Left colon (tissue), 2 donors: ENCODE results near the gene BMP8A. TPM values are rescaled to one million over a fixed set of nuclear protein-coding genes. Genes with fewer than 3 reads are reported as not detected.
A peak's percentile ranks its signal among the peaks of the same experiment; 100 is the strongest.
"Not testable (repeated sequence)": the region's sequence is repeated elsewhere in the genome, so short reads cannot be mapped to it uniquely, and the experiment has no call there.

Experiments
- ATAC-seq: fragments of 200-7000 bp; cut with Tn5 transposase; one replicate; pipeline ENCODE4 v1.9.1; 2020; ENCODE audit warnings: mild to moderate bottlenecking, moderate library complexity
- DNase-seq, 2 donors: peaks; one replicate each; pipeline ENCODE4 v3.0.0-alpha.2; 2020
- intact Hi-C, 2 donors: fragments of 100-400 bp; cut with DNase I in 1 of 2; cut with micrococcal nuclease in 1 of 2; formaldehyde crosslinking; loops; one replicate each; pipeline versions ENCODE4 v1.11.2 to v1.14.0; 2022; cut with DNase I, micrococcal nuclease
- total RNA-seq, 2 donors: library from RNA; stranded (reverse); fragmentation: NEBNext Ultra II Directional; extraction: Animal tissue kit (Norgen Biotek cat#: 25700); gene quantifications; one replicate each; pipeline ENCODE4 v1.2.1, GENCODE V29; 2021
- donor health status: DM: no; HTN: no; CAD: no.
- donor health status: DM: yes; HTN: yes; CAD: no.

Gene BMP8A
- total RNA-seq, 2 donors from 2014 or later: 4.4 to 6.8 TPM

GRCh38 chr1:39522221-39522620 lies 30.8 kb downstream of the BMP8A start:
- intact Hi-C loops, ATAC-seq, DNase-seq: not testable (repeated sequence)

DNA sequence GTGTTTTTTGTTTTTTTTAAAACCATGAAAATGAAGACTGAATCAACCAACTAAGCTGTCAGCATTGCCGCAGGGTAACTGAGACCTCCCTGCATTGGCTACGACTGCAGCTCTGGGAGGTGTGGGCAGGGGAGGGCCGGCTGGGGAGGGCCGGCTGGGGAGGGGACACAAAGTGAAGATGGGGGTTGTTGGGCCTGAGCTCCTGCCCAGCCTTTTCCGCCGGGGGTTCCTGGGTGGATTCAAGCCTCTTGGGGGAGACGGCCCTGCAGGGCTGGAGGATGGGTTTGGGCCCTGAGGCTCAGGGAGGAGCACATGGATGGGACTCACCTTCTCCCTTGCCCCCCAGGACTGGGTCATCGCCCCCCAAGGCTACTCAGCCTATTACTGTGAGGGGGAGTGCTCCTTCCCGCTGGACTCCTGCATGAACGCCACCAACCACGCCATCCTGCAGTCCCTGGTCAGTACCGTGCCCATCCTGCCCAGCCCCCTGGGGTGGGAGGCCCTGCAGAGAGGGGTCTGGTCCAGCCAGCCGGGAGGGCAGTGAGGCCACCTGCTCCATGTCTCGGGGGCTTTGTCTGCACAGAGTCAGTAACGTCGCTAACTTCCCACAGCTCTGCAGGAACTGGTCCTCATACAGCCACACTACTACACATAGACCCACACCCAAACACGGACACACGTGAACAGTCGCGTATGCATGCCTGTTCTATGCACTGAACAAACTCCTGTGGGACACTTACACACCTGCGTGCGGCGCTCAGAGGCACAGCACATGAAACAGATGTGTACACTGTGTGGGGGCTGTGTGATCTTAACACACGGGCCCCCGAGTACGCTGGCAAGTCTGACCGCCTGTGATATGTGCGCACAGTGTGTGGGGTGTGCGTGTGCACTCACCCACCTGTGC lies 31.5 kb downstream of the BMP8A start:
- ATAC-seq (no peak), DNase-seq (no peak)
- intact Hi-C loops: no loop called here

- DNase-seq: no peak
- intact Hi-C loops: no loop called here
- no peak for ATAC-seq
Observed at GRCh38 chr1:39524171-39524570, 32.7 kb downstream of the BMP8A start.

DNA sequence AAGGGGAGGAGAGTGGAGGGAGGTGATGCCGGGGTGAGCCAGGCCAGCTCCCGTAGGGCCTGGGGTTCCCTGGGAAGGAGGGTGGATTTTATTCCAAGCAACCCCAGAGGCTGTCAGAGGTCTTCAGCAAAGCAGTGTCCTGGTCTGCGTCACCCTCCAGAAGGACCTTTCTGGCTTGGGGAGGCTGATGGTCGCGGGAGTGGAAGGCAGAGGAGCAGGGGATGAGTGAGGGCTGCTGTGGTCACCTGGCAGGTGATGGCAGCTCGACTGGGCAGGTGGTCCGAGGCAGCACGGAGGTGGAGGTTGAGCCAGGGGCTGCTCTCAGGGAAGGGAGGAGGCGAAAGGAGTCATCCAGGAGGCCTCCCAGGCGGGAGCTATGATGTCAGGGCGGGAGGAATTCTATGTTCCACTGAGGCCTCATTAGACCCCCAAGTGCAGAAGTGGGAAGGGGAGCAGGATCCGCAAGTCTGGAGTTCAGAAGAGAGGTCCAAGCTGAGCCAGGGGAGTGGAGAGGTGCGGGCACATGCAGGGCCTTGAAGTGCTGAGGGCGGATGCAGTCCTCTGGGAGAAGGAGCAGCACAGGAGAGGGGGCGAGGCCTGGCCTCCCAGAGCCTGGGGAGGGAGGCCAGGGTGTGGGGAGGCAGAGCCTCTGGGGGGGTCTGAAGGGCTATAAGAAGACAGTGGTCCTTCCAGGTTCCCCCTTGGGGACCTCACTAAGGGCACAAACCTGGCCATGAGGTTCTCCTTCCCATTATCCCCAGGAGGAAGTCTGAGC lies 33.3 kb downstream of the BMP8A start:
- intact Hi-C loops: no loop called here
- DNase-seq (no peak), ATAC-seq (no peak)

GRCh38 chr1:39525366-39526165 lies 34.1 kb downstream of the BMP8A start:
- intact Hi-C loops: no loop called here
- ATAC-seq: no peak
- DNase-seq: peak in 1 of 2 donors; percentile 49

DNA sequence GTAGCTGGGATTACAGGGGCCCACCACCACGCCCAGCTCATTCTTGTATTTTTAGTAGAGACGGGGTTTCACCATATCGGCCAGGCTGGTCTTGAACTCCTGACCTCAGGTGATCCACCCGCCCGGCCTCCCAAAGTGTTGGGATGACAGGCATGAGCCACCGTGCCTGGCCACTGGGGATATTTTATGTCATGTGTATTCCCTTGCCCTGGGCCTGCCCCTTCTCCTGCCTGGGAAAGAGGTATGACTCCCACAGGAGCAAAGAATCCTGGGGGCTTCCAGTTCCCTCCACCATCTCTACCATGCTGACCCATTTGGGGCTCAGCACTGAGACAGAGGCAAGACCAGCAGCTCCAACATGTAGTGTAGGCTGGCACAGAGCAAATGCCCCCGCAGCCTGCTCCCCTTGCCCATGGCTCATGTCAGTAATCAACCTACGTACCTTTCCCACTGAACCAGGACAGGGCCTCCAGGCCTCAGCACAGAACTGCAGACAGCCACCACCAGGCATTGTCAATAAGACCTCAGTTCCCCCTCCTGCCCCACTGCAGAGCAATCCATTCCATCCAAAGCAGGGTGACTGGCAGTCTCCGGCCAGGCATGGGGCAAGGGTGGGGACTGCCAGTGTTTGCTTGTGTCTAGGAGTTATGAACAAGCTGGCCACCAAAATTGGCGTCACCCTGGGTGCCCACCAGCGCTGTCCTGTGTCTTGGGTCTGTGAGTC lies 35.2 kb downstream of the BMP8A start:
- ATAC-seq: peak; percentile 56
- intact Hi-C loops: no loop called here
- DNase-seq: no peak

DNA sequence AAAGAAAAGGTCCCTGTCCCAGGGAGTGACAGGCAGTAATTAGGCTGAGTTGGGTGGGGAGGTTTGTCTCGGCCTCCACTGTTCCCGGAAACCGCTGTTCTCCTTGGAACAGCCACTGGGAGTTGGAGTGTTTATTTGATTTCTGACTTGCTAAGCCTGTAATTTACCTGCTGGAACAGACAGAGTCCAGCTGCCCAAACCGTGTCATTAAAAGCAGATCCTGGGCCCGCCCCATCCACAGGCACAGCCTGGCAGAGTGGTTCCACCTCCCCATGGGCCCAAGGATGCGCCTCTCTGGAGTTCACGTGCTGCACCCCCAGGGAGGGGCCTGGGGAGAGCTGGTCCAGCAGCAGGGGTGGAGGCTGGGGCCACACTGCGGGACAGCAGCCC lies 35.7 kb downstream of the BMP8A start:
- DNase-seq (peak; percentile 76 to 82), ATAC-seq (peak; percentile 94)
- intact Hi-C loops: not testable (repeated sequence)

DNA sequence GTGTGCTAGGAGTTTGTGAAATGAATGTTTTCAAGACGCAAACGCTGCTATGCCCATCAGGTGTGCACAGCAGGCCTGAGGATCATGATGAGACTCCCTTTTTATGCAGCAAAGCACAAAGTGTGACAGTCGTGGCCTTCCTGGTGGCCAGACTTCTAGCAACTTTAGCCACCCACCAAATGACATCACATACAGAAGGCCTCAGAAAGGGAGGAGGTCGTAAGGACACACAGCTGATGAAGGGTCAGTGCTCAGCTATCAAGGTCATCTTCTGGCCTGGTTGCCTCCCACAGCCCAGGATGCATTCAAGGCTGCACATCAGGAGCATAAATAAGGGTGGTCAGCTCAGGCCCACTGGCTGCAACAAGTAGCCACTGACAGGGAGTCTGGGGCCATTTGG lies 36.6 kb downstream of the BMP8A start:
- intact Hi-C loops: no loop called here
- ATAC-seq: no peak
- no peak for DNase-seq

GRCh38 chr1:39529901-39530535 lies 38.6 kb downstream of the BMP8A start:
- DNase-seq (no peak), ATAC-seq (no peak)
- intact Hi-C loops: no loop called here

- no peak for ATAC-seq
- DNase-seq: no peak
- intact Hi-C loops: no loop called here
Observed at GRCh38 chr1:39531526-39531925, 40.1 kb downstream of the BMP8A start.

GRCh38 chr1:39533442-39533841 lies 42.0 kb downstream of the BMP8A start:
- ATAC-seq: no peak
- intact Hi-C loops: no loop called here
- DNase-seq: no peak

- no peak for DNase-seq
- intact Hi-C loops: no loop called here
- peak; percentile 23 for ATAC-seq
Observed at GRCh38 chr1:39538531-39539251, 47.3 kb downstream of the BMP8A start.

- DNase-seq: peak; percentile 65 to 71
- ATAC-seq: peak; percentile 98
- intact Hi-C loops: no loop called here
Observed at GRCh38 chr1:39539252-39539790, 47.9 kb downstream of the BMP8A start.

DNA sequence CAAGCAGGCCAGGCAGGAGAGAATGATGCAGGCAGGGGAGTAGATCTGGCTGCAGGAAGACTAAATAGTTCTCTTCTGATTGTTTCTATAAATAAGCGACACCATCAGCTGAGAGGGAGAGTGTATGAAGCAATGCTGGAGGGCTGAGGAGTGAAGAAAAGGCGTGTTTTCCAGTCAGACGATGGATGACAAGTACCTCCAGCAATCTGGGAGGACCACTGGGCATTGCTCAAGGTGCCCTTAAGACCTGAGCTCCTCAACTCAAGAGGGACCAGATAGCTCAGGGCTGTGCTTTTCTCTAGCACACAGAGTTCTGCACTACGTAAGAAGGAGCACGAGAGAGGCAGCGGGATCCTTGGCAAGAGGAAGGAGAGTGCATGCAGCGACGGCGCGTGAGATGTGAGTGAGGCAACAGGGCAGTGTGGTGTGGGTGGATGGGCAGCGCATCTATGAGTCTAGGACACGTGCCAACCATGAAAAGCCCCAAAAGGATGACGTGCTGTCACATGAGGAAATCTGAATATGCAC lies 49.1 kb downstream of the BMP8A start:
- intact Hi-C loops: no loop called here
- DNase-seq (peak; percentile 39 to 69), ATAC-seq (peak; percentile 16)

DNA sequence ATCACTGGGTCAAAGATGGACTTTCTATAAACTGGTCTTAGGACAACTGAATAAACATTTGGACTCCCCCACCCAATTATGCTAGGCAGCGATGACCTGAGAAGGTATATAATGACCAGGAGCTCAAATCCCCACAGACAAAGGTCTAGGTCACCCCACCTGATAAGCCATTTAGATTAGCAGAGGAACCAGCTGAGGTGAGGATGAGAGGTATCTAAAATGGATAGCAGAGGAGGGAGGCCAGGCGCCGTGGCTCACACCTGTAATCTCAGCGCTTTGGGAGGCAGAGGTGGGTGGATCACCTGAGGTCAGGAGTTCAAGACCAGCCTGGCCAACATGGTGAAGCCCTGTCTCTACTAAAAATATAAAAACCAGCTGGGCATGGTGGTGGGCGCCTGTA lies 51.5 kb downstream of the BMP8A start:
- intact Hi-C loops: no loop called here
- DNase-seq: no peak
- no peak for ATAC-seq

DNA sequence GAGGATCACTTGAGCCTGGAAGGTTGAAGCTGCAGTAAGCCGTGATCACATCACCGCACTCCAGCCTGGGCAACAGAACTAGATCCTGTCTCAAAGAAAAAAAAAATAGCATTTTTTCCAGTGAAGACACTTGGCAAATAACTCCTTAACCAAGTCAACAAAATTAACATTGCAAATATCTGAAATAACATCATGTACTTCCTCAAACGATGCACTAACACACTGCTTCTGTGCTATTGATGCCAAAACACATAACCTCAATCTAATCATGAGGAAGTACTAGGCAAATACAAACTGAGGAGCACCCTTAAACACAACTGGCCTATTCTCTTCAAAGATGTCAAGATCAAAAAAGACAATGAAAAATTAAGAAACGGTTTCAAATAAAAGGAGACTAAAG lies 52.9 kb downstream of the BMP8A start:
- peak; percentile 41 for ATAC-seq
- intact Hi-C loops: no loop called here
- DNase-seq: no peak

- ATAC-seq (no peak), DNase-seq (no peak)
- intact Hi-C loops: no loop called here
Observed at GRCh38 chr1:39545531-39545930, 54.1 kb downstream of the BMP8A start.
